ENCODE results near the gene BORCS6. TPM values are rescaled to one million over a fixed set of nuclear protein-coding genes. Genes with fewer than 3 reads are reported as not detected.

The BORCS6 gene
- total RNA-seq, 1 experiment from 2014 or later = 7.3 TPM

GRCh38 chr17:8225813-8226535 lies 36.0 kb upstream of the BORCS6 start:
- no peak for TF ChIP-seq CTCF (conservative IDR thresholded peaks at IDR 0.05; ENCODE audit: low read depth, low read length)
- TF ChIP-seq EZH2phosphoT487 (IDR thresholded peaks at IDR 0.05; ENCODE audit: borderline replicate concordance, low read length) = no peak
- TF ChIP-seq EZH2 (IDR thresholded peaks at IDR 0.05; ENCODE audit: low read length, unreplicated experiment) = no peak
- Histone ChIP-seq H2AFZ (ENCODE audit: low read length) (no peak overlapping the region), H3K4me2 (ENCODE audit: low read length) (no peak overlapping the region), H4K20me1 (ENCODE audit: low read length) (no peaks in the 10 kb centered on the region), H3K27ac (ENCODE audit: low read length) (no peak overlapping the region), H3K9me2 (replicated peaks; ENCODE audit: low read length) (no peaks in the 10 kb centered on the region), H3K27me3 (ENCODE audit: low read length) (no peaks in the 10 kb centered on the region), H3F3A (ENCODE audit: low read length, unreplicated experiment) (peaks cover 4% of the 10 kb centered on the region), H3K9me3 (ENCODE audit: low read length) (no peaks in the 10 kb centered on the region), H3K4me3 (ENCODE audit: low read length) (no peak overlapping the region), H3K4me1 (ENCODE audit: insufficient read depth, low read length) (peaks cover 10% of the 10 kb centered on the region), H3K79me2 (ENCODE audit: low read length) (no peaks in the 10 kb centered on the region), H3K36me3 (ENCODE audit: low read depth, low read length) (peaks cover 4% of the 10 kb centered on the region; the same call in 1 of the 2 replicates), H3K9ac (ENCODE audit: low read length) (no peak overlapping the region)
- intact Hi-C loops (cut with micrococcal nuclease) = no loop called here
- ATAC-seq (no peak), DNase-seq (peak; percentile 55)
- ChIA-PET POLR2A (ENCODE audit: unreplicated experiment) (no interaction called here), CTCF (no interaction called here)
- BruUV-seq (replicated peaks) = no TSS peak

GRCh38 chr17:8224891-8225812 lies 35.2 kb upstream of the BORCS6 start:
- H3K9me2 ChIP-seq (replicated peaks; ENCODE audit: low read length) = no peaks in the 10 kb centered on the region
- H3K36me3 ChIP-seq (ENCODE audit: low read depth, low read length) = peaks cover 4% of the 10 kb centered on the region; the same call in 1 of the 2 replicates
- H3F3A ChIP-seq (ENCODE audit: low read length, unreplicated experiment) = peaks cover 4% of the 10 kb centered on the region
- ATAC-seq (no peak), DNase-seq (no peak)
- no peaks in the 10 kb centered on the region for H4K20me1 ChIP-seq (ENCODE audit: low read length)
- no peak overlapping the region for H2AFZ ChIP-seq (ENCODE audit: low read length)
- H3K4me2 ChIP-seq (ENCODE audit: low read length) = no peak overlapping the region
- H3K27me3 ChIP-seq (ENCODE audit: low read length) = no peaks in the 10 kb centered on the region
- H3K27ac ChIP-seq (ENCODE audit: low read length) = no peak overlapping the region
- H3K4me3 ChIP-seq (ENCODE audit: low read length) = no peak overlapping the region
- POLR2A ChIA-PET (ENCODE audit: unreplicated experiment) = no interaction called here
- no peaks in the 10 kb centered on the region for H3K9me3 ChIP-seq (ENCODE audit: low read length)
- intact Hi-C loops (cut with micrococcal nuclease) = loop anchor here (5.0 kb wide), 1 partner anchor 88 kb away; no protein-coding TSS in a partner anchor
- no TSS peak for BruUV-seq (replicated peaks)
- H3K79me2 ChIP-seq (ENCODE audit: low read length) = no peaks in the 10 kb centered on the region
- TF ChIP-seq EZH2 (IDR thresholded peaks at IDR 0.05; ENCODE audit: low read length, unreplicated experiment) = no peak
- TF ChIP-seq EZH2phosphoT487 (IDR thresholded peaks at IDR 0.05; ENCODE audit: borderline replicate concordance, low read length) = no peak
- TF ChIP-seq CTCF (conservative IDR thresholded peaks at IDR 0.05; ENCODE audit: low read depth, low read length) = no peak
- CTCF ChIA-PET = interaction anchor here (0.6 kb wide), 1 partner anchor 76 kb away, joined by 4 read pairs; no protein-coding TSS in a partner anchor
- H3K9ac ChIP-seq (ENCODE audit: low read length) = no peak overlapping the region
- H3K4me1 ChIP-seq (ENCODE audit: insufficient read depth, low read length) = peaks cover 10% of the 10 kb centered on the region

All from PC-3 (cell line).